ENCODE measurements around the gene FNDC3B.

The FNDC3B gene

DNA sequence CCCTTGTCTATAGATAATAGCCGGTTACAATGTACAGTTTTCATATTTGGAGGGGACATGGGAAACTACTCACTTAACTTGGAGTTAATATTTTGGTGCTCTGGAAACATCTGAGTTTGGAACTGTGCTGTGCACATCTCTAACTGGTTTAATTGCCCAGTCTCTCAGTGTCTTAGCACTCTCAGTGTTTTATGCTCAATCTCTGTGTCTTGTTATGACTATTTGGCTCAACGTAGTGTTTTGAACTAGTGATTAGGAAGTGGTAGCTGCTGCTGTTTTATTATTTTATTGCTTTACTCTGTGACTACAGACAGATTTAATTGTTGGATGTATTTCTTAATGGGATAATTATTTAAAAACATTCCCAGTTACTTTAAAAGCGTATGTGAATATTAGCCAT, 17.0 kb downstream of the FNDC3B start:
- no peak for DNase-seq

DNA sequence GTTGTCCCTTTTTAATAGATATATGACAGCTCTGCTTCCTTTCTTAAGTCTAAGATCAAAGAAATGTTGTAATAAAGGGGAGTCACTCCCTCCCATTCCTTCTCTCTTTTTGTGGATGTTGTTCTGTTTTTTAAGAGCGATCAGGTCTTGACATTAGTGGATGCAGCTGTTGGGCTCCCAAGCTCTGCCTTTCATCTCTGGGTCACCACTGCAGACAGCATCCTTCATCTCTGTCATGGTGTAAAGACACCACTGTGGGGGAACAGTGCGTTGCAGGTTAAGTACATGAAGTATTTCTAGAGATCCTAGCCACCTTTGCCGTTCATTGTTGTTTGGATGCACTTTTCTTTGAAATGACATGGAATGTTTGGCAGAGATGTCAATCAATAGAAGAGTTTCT, 17.7 kb downstream of the FNDC3B start:
- DNase-seq: no peak

DNA sequence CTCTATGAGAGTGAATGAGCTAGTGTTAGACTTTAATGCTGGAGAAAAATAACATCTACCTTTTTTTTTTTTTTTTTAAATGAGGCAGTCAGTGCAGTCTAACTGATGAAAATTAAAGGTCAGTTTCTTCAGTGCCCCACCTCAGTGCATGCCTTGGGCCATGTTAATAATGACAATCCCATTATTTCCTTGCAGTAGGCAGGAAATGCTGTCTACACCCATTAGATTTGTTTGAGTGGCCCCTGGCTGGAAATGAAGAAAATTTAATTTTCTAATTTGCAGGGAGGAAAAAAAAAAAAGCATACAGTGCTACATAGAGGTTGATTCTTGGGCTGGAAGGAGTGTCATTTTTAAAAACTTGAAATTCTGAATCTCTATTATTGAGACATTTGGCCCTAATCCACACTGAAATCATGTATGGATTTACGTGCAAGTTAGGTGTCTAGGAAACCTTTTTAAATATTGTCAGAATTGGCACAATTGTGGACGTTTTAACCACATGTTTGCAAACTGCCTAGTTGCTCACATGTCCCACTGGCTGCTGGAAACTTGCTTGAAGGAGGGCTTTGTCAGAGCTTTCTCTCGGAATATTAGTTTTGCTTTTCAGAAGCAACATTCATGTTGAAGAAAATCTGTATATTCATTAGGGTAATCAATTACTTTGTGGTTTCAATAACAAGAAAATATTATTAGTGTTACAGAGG, 18.4 kb downstream of the FNDC3B start:
- DNase-seq: no peak

DNA sequence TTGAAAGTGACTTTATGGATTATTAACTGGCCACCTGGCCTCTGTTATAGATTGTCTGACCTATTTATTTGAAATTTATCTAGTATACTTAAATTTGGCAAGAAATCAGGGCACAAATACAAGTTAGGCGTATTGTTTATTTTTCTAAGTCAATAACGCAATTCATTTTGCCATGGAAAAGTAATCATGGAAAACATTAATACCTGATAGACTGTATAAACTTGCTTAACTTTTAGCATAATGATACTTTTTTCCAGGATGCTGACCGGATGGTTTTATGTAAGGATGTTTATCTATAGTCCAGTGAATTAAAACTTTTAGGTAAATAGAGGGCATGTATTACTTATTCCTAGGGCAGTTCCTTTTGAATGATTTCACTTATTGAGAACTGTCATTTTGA, 20.2 kb downstream of the FNDC3B start:
- DNase-seq: no peak

DNA sequence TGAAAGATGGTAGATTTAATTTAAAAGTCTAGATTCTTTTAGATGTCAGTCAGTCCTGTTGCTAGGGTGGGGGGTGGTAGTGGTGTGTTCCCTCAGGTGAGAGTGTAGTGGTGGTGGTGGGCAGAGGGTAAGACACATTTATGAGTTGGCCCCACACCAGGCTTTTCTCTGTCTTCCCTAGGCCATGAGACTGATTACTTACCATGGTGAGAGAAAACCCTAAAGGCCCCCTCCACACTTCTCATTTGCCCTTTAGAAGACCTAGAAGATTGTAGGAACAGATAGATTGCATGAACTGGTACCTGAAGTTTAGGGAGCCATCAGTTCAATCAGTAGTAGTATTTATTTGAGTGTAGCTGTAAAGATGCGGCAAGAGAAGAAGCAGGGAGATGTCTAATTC, 20.9 kb downstream of the FNDC3B start:
- DNase-seq: no peak

DNA sequence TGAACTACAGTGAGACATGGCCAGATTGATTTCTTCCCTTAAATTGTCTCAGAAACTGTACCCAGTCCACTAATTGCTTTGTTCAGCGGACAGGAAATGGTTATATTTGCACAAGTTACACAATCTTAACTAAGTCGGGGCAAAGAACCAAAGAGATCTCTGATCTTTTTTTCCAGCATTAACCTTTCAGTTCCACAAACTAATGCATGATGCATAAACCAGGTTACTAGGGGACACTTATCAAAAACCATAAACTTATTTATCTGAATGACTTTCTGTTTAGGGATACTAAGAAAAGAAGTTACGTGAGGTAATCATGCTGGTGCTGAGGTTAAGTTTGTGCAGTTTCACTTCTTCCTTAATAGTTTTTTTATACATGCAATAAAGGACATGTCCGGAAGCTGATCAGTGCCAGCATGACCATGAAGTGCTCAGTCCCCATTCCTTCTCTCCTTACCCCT, 22.4 kb downstream of the FNDC3B start:
- DNase-seq: peak; percentile 80

DNA sequence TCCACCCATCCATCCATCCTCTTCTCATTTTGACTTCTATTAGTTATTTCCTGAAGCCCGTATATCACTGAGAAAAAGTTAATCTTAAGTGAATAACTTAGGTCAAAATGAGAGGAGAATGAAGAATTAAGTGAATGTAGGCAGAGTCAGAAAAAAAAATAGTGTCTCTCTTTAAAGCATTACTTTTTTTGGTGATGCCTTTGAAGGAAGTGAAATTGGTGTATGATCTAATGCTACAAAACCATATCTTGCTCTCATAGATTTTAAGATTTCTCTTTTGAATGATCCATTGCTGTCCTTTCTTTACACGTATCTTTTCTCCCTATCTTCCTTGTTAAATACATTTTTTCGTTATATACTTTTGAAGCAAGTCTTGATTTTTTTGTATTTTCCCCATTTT, 23.4 kb downstream of the FNDC3B start:
- no peak for DNase-seq

DNA sequence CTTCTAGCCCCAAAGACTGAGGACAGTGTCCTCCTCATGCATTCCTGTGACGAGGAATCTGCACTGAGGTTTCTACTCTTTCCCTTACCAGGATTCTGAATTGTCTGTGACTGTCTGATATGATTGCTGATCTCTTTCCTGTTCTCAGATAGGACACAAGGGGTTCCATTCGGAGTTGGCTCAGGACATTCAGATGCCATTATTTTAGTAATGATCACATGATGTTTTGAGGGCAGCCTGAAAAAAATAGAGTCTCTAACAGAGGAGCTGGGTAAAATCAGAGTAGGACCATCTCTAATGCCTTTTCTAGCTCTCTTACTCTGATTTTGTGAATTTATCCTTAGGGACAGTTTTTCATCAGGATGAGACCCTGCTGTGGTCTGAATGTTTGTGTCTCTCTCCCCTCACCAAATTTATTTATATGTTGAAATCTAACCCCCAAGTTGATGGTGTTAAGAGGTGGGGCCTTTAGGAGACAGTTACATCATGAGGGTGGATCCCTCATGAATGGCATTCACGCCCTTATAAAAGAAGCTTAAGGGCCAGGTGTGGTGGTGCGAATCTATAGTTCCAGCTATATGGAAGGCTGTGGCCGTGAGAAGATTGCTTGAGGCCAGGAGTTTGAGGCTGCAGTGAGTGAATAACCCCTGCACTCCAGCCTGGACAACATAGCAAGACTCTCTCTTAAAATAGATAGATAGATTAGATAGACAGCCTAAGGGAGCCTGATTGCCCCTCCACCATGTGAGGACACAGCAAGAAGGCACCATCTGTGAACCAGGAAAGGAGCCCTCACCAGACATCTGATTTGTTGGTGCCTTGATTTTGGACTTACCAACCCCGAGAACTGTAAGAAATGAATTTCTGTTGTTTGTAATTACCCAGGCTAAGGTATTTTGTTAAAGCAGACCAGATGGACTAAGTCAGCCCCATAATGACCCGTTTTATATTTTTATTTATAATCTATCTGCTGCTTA, 24.4 kb downstream of the FNDC3B start:
- DNase-seq: no peak

DNA sequence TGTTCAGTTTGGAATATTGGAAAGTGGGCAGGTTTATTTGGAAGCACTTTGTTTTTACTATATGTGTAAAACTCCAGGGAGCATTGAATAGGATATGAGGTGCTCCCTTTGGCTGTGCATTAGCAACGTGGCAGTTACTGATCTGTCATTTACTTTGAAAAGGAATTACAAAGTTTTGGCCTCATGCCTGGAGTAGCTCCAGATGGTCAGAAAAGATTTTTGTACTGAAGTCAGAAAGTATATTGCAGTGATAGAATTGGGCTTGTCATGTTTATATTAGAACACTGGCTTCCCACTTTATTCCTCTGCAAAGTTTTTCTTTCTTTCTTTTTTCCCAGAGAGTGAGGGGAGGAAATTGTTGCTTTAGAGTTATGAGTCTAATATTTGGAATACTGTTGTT, 26.1 kb downstream of the FNDC3B start:
- DNase-seq: no peak

DNA sequence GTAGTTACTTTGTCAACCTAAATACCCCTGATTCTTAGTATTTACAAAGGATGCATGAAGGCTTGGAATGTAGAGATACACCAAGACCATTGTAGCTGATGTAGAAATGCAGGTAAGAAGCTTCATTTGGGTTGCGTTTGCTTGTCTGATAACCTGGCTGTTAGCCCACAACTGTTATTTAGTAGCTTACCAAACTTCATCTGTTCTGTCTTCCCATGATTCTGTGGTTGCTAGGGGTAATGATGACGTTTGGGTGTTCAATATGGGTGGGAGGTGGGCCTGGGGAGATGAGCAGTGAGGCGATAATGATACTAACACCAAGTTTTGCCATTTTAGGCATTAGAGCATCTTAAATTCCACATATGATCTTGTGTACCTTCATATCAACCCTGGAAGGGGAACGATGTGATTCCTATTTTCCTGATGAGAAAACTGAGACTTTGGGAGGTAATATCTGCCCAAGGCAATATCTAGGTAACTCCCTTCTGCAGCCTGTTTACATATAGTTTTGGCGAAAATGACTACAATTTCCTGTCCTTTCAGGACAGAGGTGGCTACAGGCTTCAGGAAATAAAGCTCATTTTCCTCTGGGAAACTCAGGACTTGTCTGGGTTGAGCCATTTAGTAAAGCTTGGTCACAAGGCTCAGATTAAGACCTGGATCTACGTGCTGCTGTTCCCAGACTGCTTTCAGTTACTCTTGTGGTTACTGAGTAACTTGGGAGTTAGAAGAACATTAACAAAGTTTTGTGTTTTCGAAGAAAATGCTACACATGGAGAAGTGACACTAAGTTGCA, 26.8 kb downstream of the FNDC3B start:
- DNase-seq: no peak

DNA sequence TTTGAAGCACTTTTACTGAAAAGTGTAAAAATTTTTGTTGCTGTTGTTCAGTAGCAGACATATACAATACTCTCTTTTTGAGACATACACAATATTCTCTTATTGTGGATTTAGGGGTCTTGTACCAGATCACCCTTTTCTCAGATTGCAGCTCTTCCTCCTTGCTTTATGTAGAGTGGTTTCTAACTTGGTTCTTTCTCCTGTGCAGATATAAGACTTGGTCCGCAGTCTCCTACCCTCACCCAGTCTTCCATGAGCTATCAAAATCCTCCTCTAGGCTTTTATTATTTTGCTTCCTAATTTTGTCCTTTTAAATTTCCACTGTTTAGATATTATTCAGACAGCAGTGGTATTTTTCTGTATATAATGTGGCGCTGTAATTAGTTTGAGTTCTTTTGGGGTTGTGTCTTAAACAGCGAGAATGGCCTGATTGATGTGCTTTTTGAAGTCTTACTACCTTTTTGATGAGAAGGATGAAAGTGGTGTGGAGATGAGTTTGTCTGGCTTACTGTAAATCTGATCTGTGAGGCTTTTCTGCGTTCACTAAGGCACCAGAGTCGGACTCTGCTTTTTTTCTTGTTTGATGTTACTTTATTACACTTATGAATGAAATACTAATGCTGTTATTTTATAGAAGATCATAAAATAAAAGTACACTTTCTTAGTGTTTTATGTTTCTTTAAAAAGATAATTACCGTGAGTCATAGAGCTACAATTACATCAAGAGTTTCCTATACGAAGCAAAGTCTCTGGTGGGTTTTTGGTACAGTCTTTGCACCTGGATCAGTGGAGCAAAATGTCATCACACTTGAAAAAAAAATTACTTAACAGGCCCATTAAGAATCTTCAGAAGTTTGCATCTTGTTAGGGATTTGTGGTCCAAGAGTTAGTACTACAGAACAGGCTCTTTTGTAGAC, 27.8 kb downstream of the FNDC3B start:
- DNase-seq: no peak

DNA sequence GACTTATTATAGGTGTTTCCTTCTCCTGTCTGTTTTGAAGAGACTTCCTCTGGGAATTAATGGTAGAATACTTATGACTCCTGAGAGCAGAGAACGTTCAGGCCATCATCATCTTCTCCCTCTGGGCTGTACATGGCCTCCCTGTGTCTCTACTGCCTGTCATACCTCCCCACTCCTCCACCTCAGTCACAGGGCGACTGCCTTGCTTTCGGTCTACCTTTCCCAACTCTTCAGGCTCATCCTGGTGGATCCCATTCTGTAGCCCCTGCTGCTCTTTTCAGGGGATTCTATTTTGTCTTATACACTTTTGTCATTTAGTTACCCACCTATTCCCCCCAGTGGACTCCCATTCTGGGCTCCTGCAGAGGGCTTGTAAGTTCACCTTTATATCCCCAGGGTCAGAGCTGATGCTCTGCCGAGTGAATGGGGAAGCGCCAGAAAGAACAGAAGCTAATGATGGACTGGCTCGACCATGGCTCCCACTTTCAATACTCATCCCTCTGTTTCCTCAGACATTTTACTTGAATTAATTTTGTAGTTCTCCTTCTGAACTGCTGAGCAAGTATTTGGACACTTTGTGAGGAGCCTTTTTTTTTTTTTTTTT, 28.6 kb downstream of the FNDC3B start:
- no peak for DNase-seq

DNA sequence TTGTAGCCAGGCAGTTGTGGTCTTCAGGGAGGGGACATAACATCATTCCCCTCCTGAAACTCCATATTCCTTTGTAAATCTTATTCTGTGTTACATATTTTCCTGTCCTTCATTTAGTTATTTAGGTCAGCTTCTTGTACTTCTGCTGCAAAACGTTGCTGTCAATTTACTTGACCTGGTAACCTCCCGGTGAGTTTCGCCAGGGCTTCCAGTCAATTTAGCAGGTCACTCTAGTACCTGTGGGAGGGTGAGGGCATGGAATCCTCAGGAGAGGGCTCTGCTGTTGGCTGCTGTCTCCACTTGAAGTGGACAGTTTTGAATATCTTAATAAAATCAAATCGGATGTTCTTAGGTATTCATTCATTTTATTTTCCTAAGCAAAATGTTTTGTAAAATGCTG, 29.6 kb downstream of the FNDC3B start:
- DNase-seq: no peak

DNA sequence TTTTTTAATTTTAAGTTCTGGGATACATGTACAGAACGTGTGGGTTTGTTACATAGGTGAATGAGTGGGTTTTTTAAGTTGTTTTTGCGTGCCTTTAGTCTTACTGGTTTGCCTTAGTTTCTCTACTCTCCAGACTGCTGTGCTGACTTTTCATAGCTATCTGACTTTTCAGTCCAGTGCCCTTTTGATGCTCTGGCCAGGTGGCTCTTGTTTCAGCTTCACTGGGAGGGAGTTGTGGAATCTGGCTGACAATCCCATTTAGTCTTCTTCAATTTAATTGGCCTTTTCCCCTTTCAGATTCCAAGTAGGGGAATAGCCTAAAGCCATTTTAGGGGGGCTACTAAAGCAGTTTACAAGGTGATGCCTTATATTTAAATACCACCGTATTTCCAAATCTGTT, 30.1 kb downstream of the FNDC3B start:
- DNase-seq: no peak

DNA sequence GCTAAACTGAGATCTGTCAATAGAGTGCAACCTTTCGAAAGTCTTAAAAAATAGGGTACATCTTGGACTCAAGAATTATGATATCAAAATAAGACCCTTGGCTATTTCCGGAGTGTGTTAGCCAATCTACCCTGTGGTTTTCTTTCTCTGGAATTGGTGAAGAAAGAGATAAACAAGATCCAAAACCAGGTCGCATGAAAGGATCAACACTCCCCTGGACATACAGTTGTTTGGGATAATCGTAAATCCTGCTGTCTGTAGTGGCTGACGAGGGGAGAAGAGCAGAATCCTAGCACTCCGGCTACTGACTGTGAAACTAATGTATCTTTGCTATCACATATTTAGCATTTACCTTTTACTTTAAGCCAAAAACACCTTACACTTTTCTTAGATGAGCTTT, 30.9 kb downstream of the FNDC3B start:
- DNase-seq: no peak

DNA sequence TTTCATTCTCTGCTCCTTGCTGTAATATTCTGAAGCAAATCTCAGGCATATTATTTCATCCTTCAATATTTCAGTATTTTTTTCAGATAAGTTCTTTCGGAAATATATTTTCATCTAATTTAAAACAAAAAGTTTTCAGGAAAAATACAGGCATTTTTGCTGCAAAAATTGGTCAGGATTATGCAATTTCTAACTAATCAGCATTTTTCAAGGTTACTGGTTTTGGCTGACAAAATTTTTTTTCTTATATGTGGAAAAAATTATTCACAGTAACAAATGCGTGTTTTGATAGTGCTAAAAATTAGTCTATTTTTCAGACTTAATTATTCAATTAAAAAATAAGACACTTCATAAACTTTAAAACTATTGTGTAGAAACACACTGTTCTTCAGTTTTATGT, 31.4 kb downstream of the FNDC3B start:
- DNase-seq: no peak

DNA sequence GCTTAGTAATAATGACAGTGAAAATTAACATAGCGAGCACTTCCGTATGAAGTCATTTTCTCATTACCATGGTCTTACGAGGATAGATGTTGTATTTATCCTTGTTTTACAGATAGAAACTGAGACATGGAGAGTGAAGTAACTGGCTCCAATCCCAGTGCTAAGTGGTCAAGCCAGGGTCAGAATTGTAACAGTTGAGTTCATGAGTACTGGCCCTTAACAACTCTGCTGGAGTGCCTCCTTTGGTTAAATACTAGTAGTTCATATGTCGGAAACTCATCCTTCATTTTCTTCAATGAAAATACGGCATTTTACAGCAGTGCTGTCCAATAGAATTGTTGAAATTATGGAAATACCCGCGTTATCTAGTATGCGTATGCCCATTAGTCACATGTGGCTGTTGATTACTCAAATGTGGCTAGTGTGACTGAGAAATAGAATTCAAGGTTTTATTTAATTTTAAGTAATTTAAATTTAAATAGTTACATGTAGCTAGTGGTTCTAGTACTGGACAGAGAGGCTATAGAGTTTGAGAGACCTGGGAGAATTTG, 32.5 kb downstream of the FNDC3B start:
- no peak for DNase-seq

DNA sequence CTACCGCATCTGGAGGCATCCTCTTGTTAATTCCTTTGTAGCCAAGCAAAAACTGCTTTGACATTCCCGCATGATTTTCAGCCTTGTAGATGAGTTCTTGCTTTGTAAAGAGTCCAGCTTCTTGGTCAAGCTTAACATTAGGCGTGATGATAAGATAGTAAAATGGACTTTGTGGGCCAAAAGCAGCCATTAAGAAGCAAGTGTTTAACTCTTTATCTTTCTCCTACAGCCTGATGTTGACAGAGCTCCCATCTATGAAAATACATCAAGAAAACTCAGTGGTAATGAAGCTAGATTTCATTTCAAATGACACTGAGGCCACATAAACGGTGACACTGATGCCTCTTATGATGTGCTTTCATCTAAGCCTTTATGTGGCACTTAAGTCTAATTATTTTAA, 33.2 kb downstream of the FNDC3B start:
- no peak for DNase-seq

DNA sequence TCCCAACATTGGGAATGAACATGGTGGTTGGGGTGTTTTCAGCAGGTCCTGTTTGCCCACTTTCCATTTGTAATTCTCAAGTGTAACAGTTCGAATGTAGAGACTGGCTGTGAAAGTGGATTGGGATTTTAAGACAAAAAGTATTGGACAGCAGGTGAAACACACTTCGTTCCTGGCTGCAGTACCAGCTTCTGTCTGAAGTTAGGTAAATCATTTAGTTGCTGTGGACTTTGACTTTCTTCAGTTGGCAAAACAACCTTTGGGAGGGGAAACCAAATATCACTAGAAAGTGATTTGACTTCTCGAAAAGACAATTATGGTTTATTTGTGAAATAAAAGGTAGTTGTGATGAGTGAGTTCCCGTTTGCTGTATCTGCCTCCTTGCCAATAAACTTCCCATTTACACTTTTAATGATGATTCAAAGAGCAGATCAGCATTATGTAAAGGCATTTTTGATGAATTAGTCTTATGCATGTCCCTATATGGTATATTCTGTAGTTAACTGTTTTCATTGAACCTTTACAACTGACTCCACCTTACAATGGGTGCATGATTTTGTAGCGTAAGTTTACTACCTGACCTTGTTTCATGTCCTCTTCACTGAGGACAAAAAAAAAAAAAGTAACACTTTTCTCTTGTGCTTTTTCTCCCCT, 34.0 kb downstream of the FNDC3B start:
- no peak for DNase-seq

DNA sequence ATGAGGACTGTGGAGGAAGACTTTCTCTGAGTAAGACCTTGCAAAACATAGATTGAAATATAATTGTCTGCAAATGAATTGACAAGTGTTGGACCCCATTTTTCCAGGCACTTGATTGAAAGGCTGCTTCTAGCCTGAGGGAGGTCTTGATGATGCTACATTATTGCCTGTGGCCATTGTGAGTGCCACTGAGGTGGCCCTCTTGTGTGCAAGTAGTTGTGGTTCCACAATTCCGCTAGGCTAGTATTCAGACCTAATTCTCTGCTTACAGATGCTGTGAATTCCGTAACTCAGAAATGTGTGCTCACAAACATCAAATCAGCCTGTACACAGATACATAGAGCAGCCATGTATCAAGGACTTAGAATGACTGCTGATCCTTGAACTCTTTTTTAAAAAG, 34.7 kb downstream of the FNDC3B start:
- DNase-seq: peak; percentile 29

DNA sequence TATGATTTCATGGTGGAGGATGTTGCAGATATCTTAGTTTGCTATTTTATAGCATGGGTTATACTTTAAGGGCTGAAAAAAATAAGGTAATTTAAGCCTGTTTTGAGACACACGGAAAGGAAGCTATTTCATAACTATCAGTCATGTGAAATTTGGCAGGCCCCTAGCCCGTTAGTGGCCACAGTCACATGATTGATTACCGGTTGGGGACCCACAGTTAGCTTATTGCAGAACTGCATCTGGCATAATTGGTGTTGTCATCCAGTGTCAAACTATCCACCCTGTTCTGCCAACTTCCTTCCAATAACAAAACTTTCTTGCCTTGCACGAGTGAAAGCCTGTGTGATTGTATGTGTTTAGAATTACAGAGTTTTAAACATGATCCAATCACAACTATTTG, 35.2 kb downstream of the FNDC3B start:
- DNase-seq: peak; percentile 90
